ENCODE results near the gene RERE. TPM values are rescaled to one million over a fixed set of nuclear protein-coding genes. Genes with fewer than 3 reads are reported as not detected.
"Not testable (repeated sequence)": the region's sequence is repeated elsewhere in the genome, so short reads cannot be mapped to it uniquely, and the experiment has no call there.

Gene RERE
- total RNA-seq, 2 donors from 2014 or later, result 207 to 322 TPM

GRCh38 chr1:8629241-8630091 lies 188.0 kb downstream of the RERE start:
- no peak for DNase-seq (ENCODE audit: low spot score)
- Histone ChIP-seq H3K36me3 (no peaks in the 10 kb centered on the region), H3K27me3 (replicated peaks; ENCODE audit: insufficient read depth) (no peaks in the 10 kb centered on the region), H3K4me1 (replicated peaks) (peaks cover 14% of the 10 kb centered on the region), H3K27ac (peak overlapping the region in 1 of 2 donors; percentile 17), H3K9me3 (no peaks in the 10 kb centered on the region), H3K4me3 (no peak overlapping the region)
- 58% methylated on average over 7 of the region's 7 CpGs for WGBS
- no peak for TF ChIP-seq POLR2A (IDR thresholded peaks at IDR 0.05)
- TF ChIP-seq POLR2AphosphoS5 (IDR thresholded peaks at IDR 0.05), result peak; percentile 34
- intact Hi-C loops (cut with DNase I), result no loop called here

DNA sequence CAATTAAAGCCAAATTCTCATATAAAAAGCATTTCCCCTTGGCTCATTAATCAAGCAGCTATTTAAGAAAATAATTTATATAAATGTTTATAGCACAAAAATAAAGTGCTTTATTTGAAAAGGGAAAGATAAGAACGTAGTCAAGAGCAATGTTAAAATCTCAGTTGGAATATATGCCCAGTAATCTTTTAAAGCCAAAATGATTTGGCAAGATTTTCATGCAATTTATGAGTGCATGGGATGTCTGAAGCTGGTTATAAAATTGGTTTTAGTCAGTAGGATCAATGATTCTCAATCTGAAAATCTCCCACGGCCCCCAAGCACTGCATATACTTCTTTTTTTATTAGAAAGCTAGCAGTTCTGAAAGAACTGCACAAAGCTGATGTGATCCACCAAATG lies 188.8 kb downstream of the RERE start:
- no peaks in the 10 kb centered on the region for H3K36me3 ChIP-seq
- 21% methylated on average over 2 of the region's 2 CpGs for WGBS
- H3K4me3 ChIP-seq, result no peak overlapping the region
- H3K4me1 ChIP-seq (replicated peaks), result peaks cover 14% of the 10 kb centered on the region
- no peaks in the 10 kb centered on the region for H3K27me3 ChIP-seq (replicated peaks; ENCODE audit: insufficient read depth)
- DNase-seq (ENCODE audit: low spot score), result no peak
- no peak overlapping the region for H3K27ac ChIP-seq
- no peak for TF ChIP-seq POLR2AphosphoS5 (IDR thresholded peaks at IDR 0.05)
- TF ChIP-seq POLR2A (IDR thresholded peaks at IDR 0.05), result no peak
- no peak for TF ChIP-seq CTCF (IDR thresholded peaks at IDR 0.05)
- no peaks in the 10 kb centered on the region for H3K9me3 ChIP-seq
- intact Hi-C loops (cut with DNase I), result no loop called here

DNA sequence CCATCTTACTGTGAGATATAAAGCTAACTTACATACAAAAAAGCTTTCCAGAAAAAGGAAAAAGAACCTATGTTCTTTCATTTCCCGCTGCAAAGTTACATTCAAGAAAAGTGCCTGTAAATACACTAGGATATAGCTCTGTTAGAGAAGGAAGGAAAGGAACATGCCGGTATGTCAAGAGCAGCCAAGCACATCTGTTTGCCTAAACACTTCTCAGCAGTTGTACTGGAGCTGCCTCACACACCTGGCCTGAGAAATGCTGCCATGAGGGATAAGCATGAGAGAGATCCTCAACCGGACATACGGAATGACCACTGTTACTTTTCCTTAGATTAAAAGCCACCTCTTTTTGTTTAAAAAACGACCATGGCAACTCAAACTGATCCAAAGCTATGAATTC lies 189.7 kb downstream of the RERE start:
- intact Hi-C loops (cut with DNase I), result no loop called here
- peaks cover 14% of the 10 kb centered on the region for H3K4me1 ChIP-seq (replicated peaks)
- H3K9me3 ChIP-seq, result no peaks in the 10 kb centered on the region
- TF ChIP-seq POLR2AphosphoS5 (IDR thresholded peaks at IDR 0.05), result no peak
- TF ChIP-seq POLR2A (IDR thresholded peaks at IDR 0.05), result no peak
- no peak for TF ChIP-seq CTCF (IDR thresholded peaks at IDR 0.05)
- 83% methylated on average over 5 of the region's 5 CpGs for WGBS
- H3K27me3 ChIP-seq (replicated peaks; ENCODE audit: insufficient read depth), result no peaks in the 10 kb centered on the region
- no peak overlapping the region for H3K27ac ChIP-seq
- no peak overlapping the region for H3K4me3 ChIP-seq
- DNase-seq (ENCODE audit: low spot score), result no peak
- H3K36me3 ChIP-seq, result no peaks in the 10 kb centered on the region

GRCh38 chr1:8625981-8626898 lies 191.2 kb downstream of the RERE start:
- no peaks in the 10 kb centered on the region for H3K9me3 ChIP-seq
- no peaks in the 10 kb centered on the region for H3K36me3 ChIP-seq
- no peak for TF ChIP-seq CTCF (IDR thresholded peaks at IDR 0.05)
- TF ChIP-seq POLR2AphosphoS5 (IDR thresholded peaks at IDR 0.05), result no peak
- TF ChIP-seq POLR2A (IDR thresholded peaks at IDR 0.05), result no peak
- H3K4me1 ChIP-seq (replicated peaks), result peaks cover 14% of the 10 kb centered on the region
- DNase-seq (ENCODE audit: low spot score), result no peak
- H3K27me3 ChIP-seq (replicated peaks; ENCODE audit: insufficient read depth), result no peaks in the 10 kb centered on the region
- intact Hi-C loops (cut with DNase I), result no loop called here
- no peak overlapping the region for H3K27ac ChIP-seq
- H3K4me3 ChIP-seq, result no peak overlapping the region
- 58% methylated on average over 4 of the region's 4 CpGs for WGBS

DNA sequence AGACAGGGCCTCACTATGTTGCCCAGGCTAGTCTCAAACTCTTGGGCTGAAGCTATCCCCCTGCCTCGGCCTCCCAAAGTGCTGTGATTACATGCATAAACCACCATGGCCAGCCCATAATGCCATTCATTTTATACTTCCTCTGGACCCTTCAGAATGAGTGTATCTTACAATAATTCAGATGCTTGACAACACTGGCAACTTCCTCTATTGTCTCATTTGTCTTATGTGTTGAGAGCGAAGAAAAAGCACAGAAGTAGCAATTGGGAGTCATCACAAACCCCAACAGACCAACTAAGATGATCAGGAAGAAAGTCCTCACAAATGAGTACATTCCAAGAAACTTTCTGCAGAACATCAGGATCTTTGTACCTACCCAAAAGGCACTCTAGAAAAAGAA lies 191.9 kb downstream of the RERE start:
- H3K9me3 ChIP-seq, result no peaks in the 10 kb centered on the region
- intact Hi-C loops (cut with DNase I), result no loop called here
- DNase-seq (ENCODE audit: low spot score), result no peak
- H3K36me3 ChIP-seq, result no peaks in the 10 kb centered on the region
- no peaks in the 10 kb centered on the region for H3K27me3 ChIP-seq (replicated peaks; ENCODE audit: insufficient read depth)
- H3K27ac ChIP-seq, result no peak overlapping the region
- peaks cover 9% of the 10 kb centered on the region for H3K4me1 ChIP-seq (replicated peaks)
- WGBS, result 90% methylated on average over 2 of the region's 2 CpGs
- no peak for TF ChIP-seq CTCF (IDR thresholded peaks at IDR 0.05)
- no peak for TF ChIP-seq POLR2A (IDR thresholded peaks at IDR 0.05)
- TF ChIP-seq POLR2AphosphoS5 (IDR thresholded peaks at IDR 0.05), result no peak
- H3K4me3 ChIP-seq, result no peak overlapping the region

GRCh38 chr1:8623651-8624192 lies 193.7 kb downstream of the RERE start:
- DNase-seq (ENCODE audit: low spot score); H3K4me3 ChIP-seq; H3K4me1 ChIP-seq (replicated peaks); H3K27me3 ChIP-seq (replicated peaks; ENCODE audit: insufficient read depth); H3K27ac ChIP-seq; H3K9me3 ChIP-seq; intact Hi-C loops (cut with DNase I); H3K36me3 ChIP-seq: not testable (repeated sequence)
- 73% methylated on average over 7 of the region's 7 CpGs for WGBS

GRCh38 chr1:8621785-8622348 lies 195.6 kb downstream of the RERE start:
- WGBS, result 45% methylated on average over 2 of the region's 2 CpGs
- intact Hi-C loops (cut with DNase I); H3K27me3 ChIP-seq (replicated peaks; ENCODE audit: insufficient read depth); DNase-seq (ENCODE audit: low spot score); H3K4me3 ChIP-seq; H3K9me3 ChIP-seq; H3K36me3 ChIP-seq; H3K4me1 ChIP-seq (replicated peaks); H3K27ac ChIP-seq: not testable (repeated sequence)
